GM23338 (cell line): ENCODE measurements around the gene GOLGA8A.
"Not testable (repeated sequence)": the region's sequence is repeated elsewhere in the genome, so short reads cannot be mapped to it uniquely, and the experiment has no call there.

Source experiments
- CTCF ChIP-seq, 2 experiments: fragments of 200-600 bp in 1 of 2; sonication (generic) in 1 of 2; conservative IDR thresholded peaks; 2 replicates each; pipeline versions ENCODE4 v1.5.1 to v1.6.1; 2016 to 2017; ENCODE audit warnings: antibody characterized with exemption in 2 of 2, low read depth in 2 of 2, mild to moderate bottlenecking in 2 of 2, moderate library complexity in 1 of 2
- EZH2phosphoT487 ChIP-seq: fragments of 200-600 bp; sonication (generic); IDR thresholded peaks from one replicate; pipeline ENCODE4 v1.8.1; 2018; ENCODE audit warnings: antibody characterized with exemption; ENCODE audit not compliant: unreplicated experiment

- TF ChIP-seq CTCF (conservative IDR thresholded peaks at IDR 0.05; ENCODE audit: low read depth in 2 of 2); EZH2phosphoT487: not testable (repeated sequence)
These were observed 7.0 kb downstream of the GOLGA8A start for GRCh38 chr15:34430642-34431041.
